ENCODE measurements around the gene EIF3L. TPM values are rescaled to one million over a fixed set of nuclear protein-coding genes. Genes with fewer than 3 reads are reported as not detected.

Gene EIF3L
- total and polyA plus RNA-seq, 2 donors (not counting 3 experiments of a cell fraction or from before 2014, with no cell fraction given) = 479 to 601 TPM

- H3K79me2 ChIP-seq (ENCODE audit: control insufficient read depth, insufficient read depth, low read length) = no peaks in the 10 kb centered on the region
- TF ChIP-seq FOS (IDR thresholded peaks at IDR 0.05; ENCODE audit: borderline replicate concordance, insufficient read depth, low read length) (no peak), GATA2 (IDR thresholded peaks at IDR 0.05; ENCODE audit: insufficient read depth, insufficient read length, low read depth, low read length) (no peak), CTCF (IDR thresholded peaks at IDR 0.05; ENCODE audit: extremely low read depth in 1 of 2, insufficient read depth in 1 of 2, low read depth in 1 of 2, low read length in 2 of 2) (no peak), POLR2A (IDR thresholded peaks at IDR 0.05; ENCODE audit: low read depth, low read length) (no peak), MAX (IDR thresholded peaks at IDR 0.05; ENCODE audit: insufficient read depth, insufficient read length) (no peak), JUN (IDR thresholded peaks at IDR 0.05; ENCODE audit: borderline replicate concordance, insufficient read depth, insufficient read length, low read depth) (no peak), MYC (IDR thresholded peaks at IDR 0.05; ENCODE audit: low read depth, low read length) (no peak), EZH2 (IDR thresholded peaks at IDR 0.05; ENCODE audit: borderline replicate concordance, low read depth, low read length, severe bottlenecking) (no peak), POLR2AphosphoS5 (IDR thresholded peaks at IDR 0.05; ENCODE audit: insufficient read depth, low read depth, low read length) (no peak)
- H2AFZ ChIP-seq (ENCODE audit: low read depth, low read length) = no peak overlapping the region
- ChIA-PET POLR2A (no interaction called here), CTCF (interaction anchor here (1.2 to 3.6 kb wide), 4 partner anchors 10 to 67 kb away, joined by 3 to 29 read pairs (median 6); no protein-coding TSS in a partner anchor)
- no peak overlapping the region for H3K4me2 ChIP-seq (ENCODE audit: insufficient read depth, low read length)
- no peak overlapping the region for H3K4me3 ChIP-seq (replicated peaks in 1 of 3; ENCODE audit: insufficient read depth in 1 of 3, low read depth in 1 of 3, low read length in 3 of 3)
- dilution Hi-C loops (cut with MboI; ENCODE audit: extremely low pct_ligation_motif_present, low sequenced_read_pairs) = no loop called here
- no peak overlapping the region for H3K27ac ChIP-seq (ENCODE audit: insufficient read depth, low read depth, low read length)
- H3K27me3 ChIP-seq (ENCODE audit: control insufficient read depth in 2 of 2, insufficient read depth in 2 of 2, low read length in 2 of 2) = no peaks in the 10 kb centered on the region
- no peak overlapping the region for H3K9ac ChIP-seq (replicated peaks; ENCODE audit: extremely low read depth, insufficient read depth, low read length)
- H3K9me1 ChIP-seq (replicated peaks; ENCODE audit: control insufficient read depth, extremely low read depth, insufficient read depth, low read length) = no peaks in the 10 kb centered on the region
- no peaks in the 10 kb centered on the region for H3K36me3 ChIP-seq (ENCODE audit: control insufficient read depth in 2 of 2, extremely low read depth in 1 of 2, insufficient read depth in 2 of 2, low read length in 2 of 2)
- no peak for DNase-seq (ENCODE audit: low read depth, low spot score)
- no TSS peak for BruUV-seq (replicated peaks)
- H4K20me1 ChIP-seq (replicated peaks; ENCODE audit: control insufficient read depth, extremely low read depth, insufficient read depth, low read length) = no peaks in the 10 kb centered on the region
- no peaks in the 10 kb centered on the region for H3K9me3 ChIP-seq (replicated peaks; ENCODE audit: control insufficient read depth, insufficient read depth, low read length)
- intact Hi-C loops (cut with micrococcal nuclease) = no loop called here
- peaks cover 16% of the 10 kb centered on the region for H3K4me1 ChIP-seq (ENCODE audit: control insufficient read depth, extremely low read depth, insufficient read depth, low read length)
- no peak for FAIRE-seq
These were observed 48.6 kb downstream of the EIF3L start for GRCh38 chr22:37897807-37898206.

Data from endothelial cell of umbilical vein (primary cell).